ENCODE data around the gene CXorf65.

Gene CXorf65

GRCh38 chrX:71118985-71119535 lies 12.5 kb upstream of the CXorf65 start:
- Histone ChIP-seq H3K4me2 (peak overlapping the region; percentile 45; the same call in 1 of the 2 replicates), H3K4me3 (IDR thresholded peaks at IDR 0.05; ENCODE audit: insufficient read depth, low read depth, low read length) (no peak overlapping the region), H3K4me1 (ENCODE audit: low read depth, poor library complexity, severe bottlenecking) (peaks cover 6% of the 10 kb centered on the region), H2AFZ (ENCODE audit: low read depth) (no peak overlapping the region), H4K20me1 (ENCODE audit: insufficient read depth) (no peaks in the 10 kb centered on the region), H3K9ac (peak overlapping the region; percentile 93; the same call in 1 of the 2 replicates), H3K36me3 (ENCODE audit: insufficient read depth) (no peaks in the 10 kb centered on the region), H3K79me2 (ENCODE audit: insufficient read depth, low read depth) (no peaks in the 10 kb centered on the region), H3K27me3 (ENCODE audit: insufficient read depth, low read depth) (no peaks in the 10 kb centered on the region), H3K27ac (peak overlapping the region; percentile 69; the same call in 1 of the 2 replicates)
- TF ChIP-seq, protein P1, sequence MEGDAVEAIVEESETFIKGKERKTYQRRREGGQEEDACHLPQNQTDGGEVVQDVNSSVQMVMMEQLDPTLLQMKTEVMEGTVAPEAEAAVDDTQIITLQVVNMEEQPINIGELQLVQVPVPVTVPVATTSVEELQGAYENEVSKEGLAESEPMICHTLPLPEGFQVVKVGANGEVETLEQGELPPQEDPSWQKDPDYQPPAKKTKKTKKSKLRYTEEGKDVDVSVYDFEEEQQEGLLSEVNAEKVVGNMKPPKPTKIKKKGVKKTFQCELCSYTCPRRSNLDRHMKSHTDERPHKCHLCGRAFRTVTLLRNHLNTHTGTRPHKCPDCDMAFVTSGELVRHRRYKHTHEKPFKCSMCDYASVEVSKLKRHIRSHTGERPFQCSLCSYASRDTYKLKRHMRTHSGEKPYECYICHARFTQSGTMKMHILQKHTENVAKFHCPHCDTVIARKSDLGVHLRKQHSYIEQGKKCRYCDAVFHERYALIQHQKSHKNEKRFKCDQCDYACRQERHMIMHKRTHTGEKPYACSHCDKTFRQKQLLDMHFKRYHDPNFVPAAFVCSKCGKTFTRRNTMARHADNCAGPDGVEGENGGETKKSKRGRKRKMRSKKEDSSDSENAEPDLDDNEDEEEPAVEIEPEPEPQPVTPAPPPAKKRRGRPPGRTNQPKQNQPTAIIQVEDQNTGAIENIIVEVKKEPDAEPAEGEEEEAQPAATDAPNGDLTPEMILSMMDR (conservative IDR thresholded peaks at IDR 0.05; ENCODE audit: low read depth, low read length): no peak

- no peaks in the 10 kb centered on the region for H3K27me3 ChIP-seq (ENCODE audit: insufficient read depth, low read depth)
- peaks cover 13% of the 10 kb centered on the region for H3K4me1 ChIP-seq (ENCODE audit: low read depth, poor library complexity, severe bottlenecking)
- H3K27ac ChIP-seq: peak within 1 kb of the TSS; percentile 69
- H2AFZ ChIP-seq (ENCODE audit: low read depth): peak within 1 kb of the TSS; percentile 88
- no peak within 1 kb of the TSS for H3K4me3 ChIP-seq (IDR thresholded peaks at IDR 0.05; ENCODE audit: insufficient read depth, low read depth, low read length)
- peak within 1 kb of the TSS; percentile 93 for H3K9ac ChIP-seq
- H3K36me3 ChIP-seq (ENCODE audit: insufficient read depth): no peaks in the 10 kb centered on the region
- H3K4me2 ChIP-seq: peak within 1 kb of the TSS; percentile 57
- H4K20me1 ChIP-seq (ENCODE audit: insufficient read depth): no peaks in the 10 kb centered on the region
- TF ChIP-seq, protein P1 (conservative IDR thresholded peaks at IDR 0.05; ENCODE audit: low read depth, low read length): no peak
- H3K79me2 ChIP-seq (ENCODE audit: insufficient read depth, low read depth): no peaks in the 10 kb centered on the region
Observed at GRCh38 chrX:71118032-71118984, 11.8 kb upstream of the CXorf65 start, which contains the start of gene MED12. Gene MED12 (plus strand): TSS chrX:71118596. CDS start chrX:71118755, 159 bp downstream.

DNA sequence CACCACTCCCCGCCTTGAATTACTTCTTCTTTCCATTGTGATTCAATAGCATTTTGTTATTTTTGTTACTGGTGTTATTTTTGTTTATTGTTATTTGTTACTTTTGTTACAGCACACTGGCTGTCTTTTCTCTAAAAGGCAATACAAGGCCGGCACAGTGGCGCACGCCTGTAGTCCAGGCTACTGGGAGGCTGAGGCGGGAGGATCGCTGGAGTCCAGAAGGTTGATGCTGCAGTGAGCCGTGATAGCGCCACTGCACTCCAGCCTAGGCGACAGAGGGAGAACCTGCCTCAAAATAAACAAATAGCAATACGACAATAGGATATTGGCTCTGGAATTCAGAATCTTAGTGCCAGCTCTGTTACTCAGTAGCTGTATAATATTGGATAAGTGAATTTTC lies 10.8 kb upstream of the CXorf65 start:
- TF ChIP-seq, protein P1 (conservative IDR thresholded peaks at IDR 0.05; ENCODE audit: low read depth, low read length): no peak
- H3K36me3 ChIP-seq (ENCODE audit: insufficient read depth): no peaks in the 10 kb centered on the region
- H3K79me2 ChIP-seq (ENCODE audit: insufficient read depth, low read depth): no peaks in the 10 kb centered on the region
- H3K4me2 ChIP-seq: peak overlapping the region; percentile 57
- H3K27me3 ChIP-seq (ENCODE audit: insufficient read depth, low read depth): no peaks in the 10 kb centered on the region
- H2AFZ ChIP-seq (ENCODE audit: low read depth): no peak overlapping the region
- H3K27ac ChIP-seq: no peak overlapping the region
- no peak overlapping the region; the same call in 1 of the 2 replicates for H3K9ac ChIP-seq
- H3K4me1 ChIP-seq (ENCODE audit: low read depth, poor library complexity, severe bottlenecking): peaks cover 23% of the 10 kb centered on the region
- H4K20me1 ChIP-seq (ENCODE audit: insufficient read depth): no peaks in the 10 kb centered on the region
- no peak overlapping the region for H3K4me3 ChIP-seq (IDR thresholded peaks at IDR 0.05; ENCODE audit: insufficient read depth, low read depth, low read length)

DNA sequence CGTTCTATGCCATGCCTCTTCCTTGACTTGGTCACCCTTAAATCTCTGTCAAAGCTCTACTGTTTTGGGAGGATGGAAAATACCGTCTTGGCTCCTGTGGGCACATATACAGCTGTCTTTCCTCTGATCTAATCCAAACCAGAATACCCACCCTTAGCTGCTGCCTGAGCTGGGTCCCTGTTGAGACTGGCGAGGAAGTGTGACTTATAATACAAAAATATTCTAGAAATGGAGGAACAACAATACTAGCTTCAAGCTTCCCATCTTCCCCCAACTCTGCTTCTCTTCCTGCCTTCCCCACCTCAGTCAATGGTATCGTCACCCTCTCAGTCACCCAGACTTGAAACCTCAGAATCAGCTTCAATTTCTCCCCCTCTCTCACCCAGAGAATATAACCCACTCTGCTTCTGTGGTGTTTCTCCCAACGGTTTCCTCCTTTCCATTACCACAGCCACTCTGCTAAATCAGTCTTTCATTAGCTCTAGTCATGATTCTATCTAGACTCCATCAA lies 5.4 kb upstream of the CXorf65 start:
- no peaks in the 10 kb centered on the region for H3K36me3 ChIP-seq (ENCODE audit: insufficient read depth)
- peak overlapping the region; percentile 52; the same call in 1 of the 2 replicates for H2AFZ ChIP-seq (ENCODE audit: low read depth)
- H3K27me3 ChIP-seq (ENCODE audit: insufficient read depth, low read depth): no peaks in the 10 kb centered on the region
- H3K9ac ChIP-seq: peak overlapping the region; percentile 75
- H3K79me2 ChIP-seq (ENCODE audit: insufficient read depth, low read depth): peaks cover 25% of the 10 kb centered on the region
- H3K27ac ChIP-seq: peak overlapping the region; percentile 92
- H3K4me1 ChIP-seq (ENCODE audit: low read depth, poor library complexity, severe bottlenecking): peaks cover 41% of the 10 kb centered on the region
- no peak overlapping the region for H3K4me3 ChIP-seq (IDR thresholded peaks at IDR 0.05; ENCODE audit: insufficient read depth, low read depth, low read length)
- peak overlapping the region; percentile 89 for H3K4me2 ChIP-seq
- no peaks in the 10 kb centered on the region for H4K20me1 ChIP-seq (ENCODE audit: insufficient read depth)
- TF ChIP-seq, protein P1 (conservative IDR thresholded peaks at IDR 0.05; ENCODE audit: low read depth, low read length): no peak
